GM19238 (cell line): ENCODE measurements around the gene JUNB.
A peak's percentile ranks its signal among the peaks of the same experiment; 100 is the strongest.
"Not testable (repeated sequence)": the region's sequence is repeated elsewhere in the genome, so short reads cannot be mapped to it uniquely, and the experiment has no call there.

ENCODE experiments used
- DNase-seq: peaks from one replicate; pipeline ENCODE4 v3.0.0; 2011; ENCODE audit warnings: low spot score; ENCODE audit not compliant: insufficient read length

The JUNB gene

DNA sequence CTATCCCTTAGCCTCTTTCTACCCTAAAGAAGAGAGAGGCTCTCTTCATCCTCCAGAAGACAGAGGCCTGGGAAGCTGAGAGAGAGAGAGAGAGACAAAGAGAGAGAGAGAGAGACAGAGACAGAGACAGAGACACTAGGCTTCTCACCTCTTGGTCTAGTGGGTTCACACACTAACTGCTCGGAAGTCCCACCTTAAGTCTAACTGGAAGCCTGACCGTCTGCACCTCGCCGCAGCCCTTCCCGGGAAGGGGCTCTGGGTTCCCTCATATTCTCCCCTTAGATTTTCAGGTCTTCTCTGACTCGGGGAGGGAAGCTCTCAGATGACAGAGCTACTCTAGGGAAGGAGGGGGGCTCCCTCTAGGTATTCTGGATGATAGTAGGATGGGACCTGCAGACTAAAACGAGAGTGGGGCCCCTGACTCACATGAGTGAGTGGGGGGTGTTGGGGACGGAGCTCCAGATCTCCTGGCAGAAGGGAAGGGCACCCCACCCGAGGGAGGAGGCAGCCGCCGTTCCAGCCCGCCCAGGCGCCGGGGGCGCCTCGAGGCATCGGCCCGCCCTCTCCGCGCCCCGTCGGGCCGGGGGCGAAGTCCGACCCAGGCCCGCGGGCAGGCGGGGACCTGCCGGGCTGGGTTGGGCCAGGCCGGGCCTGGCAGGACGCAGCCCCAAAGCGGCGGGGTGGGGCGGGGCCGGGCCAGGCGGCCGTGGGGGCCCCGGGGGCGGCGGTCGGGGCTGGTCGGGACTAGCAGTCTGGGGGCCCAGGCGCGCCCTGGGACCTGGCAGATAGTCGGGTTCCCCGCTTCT is 2.0 kb upstream of the JUNB start:
- DNase-seq = no peak

DNA sequence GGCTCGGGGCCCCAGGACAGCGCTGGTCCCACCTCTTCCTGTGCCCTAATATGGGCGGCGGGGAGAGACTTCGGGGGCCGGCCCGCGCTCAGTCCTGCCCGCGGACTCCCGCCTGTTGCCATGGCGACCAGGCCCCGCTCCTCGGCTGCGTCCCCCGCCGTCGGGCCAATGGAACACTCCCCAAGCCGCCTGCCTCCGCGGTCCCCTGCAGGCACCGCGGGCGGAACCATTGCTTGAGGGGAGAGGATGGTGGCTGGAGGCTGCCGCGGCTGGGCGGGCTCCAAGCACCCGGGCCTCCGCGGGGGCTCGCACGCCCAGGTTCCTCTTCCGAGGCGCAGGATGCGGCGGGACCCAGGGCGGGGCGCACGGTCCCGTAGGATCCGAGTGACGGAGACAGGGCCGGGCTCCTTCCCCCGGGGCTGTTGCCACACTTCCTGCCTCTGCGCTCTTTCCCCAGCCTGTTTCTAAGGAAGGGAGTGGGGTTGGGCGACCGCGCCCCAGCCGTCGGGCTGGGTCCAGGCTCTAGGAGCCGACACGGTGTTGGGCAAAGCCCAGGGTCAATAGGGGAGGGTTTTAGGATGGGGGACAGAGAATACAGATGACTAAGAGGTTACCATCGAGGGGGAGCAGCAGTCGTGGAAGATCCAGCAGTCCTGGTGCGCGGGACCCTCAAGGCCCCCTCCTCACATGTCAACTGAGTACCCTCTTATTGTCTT is 1.2 kb upstream of the JUNB start:
- DNase-seq = peak; percentile 96

DNA sequence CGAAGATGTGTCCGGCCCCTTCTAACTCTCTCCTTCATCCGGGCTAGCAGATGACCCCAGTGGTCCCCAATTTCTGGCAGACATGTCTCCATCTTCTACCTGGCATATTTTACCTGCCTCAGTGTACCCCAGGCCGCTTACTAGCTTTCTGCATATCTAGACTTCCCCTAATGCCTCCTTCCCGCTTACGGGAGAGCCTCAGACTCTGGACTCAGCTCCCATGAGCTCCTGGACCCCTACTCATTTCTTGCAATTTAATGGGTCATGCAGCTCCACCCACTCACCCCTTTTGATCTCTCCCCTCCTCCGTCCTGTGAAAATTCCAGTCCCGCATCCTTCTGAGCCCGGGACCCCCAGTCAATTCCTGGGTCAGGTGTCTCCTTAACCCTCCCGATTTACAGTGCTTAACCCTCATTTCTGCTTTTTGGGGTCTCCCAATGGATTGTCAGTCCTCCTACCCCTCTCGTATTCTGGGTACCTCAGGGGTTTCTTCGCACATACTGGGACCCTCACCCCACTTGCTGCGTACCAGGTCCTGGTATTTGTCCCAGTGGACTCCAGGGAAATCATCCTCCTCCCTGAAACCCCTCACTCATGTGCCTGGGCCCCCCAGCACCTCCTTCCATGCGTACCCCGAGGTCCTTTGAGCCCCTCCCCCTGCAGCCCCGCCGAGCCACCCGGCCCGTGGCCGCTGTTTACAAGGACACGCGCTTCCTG is 500 bp upstream of the JUNB start:
- DNase-seq = no peak

DNA sequence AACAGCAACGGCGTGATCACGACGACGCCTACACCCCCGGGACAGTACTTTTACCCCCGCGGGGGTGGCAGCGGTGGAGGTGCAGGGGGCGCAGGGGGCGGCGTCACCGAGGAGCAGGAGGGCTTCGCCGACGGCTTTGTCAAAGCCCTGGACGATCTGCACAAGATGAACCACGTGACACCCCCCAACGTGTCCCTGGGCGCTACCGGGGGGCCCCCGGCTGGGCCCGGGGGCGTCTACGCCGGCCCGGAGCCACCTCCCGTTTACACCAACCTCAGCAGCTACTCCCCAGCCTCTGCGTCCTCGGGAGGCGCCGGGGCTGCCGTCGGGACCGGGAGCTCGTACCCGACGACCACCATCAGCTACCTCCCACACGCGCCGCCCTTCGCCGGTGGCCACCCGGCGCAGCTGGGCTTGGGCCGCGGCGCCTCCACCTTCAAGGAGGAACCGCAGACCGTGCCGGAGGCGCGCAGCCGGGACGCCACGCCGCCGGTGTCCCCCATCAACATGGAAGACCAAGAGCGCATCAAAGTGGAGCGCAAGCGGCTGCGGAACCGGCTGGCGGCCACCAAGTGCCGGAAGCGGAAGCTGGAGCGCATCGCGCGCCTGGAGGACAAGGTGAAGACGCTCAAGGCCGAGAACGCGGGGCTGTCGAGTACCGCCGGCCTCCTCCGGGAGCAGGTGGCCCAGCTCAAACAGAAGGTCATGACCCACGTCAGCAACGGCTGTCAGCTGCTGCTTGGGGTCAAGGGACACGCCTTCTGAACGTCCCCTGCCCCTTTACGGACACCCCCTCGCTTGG is 966 bp downstream of the JUNB start:
- no peak for DNase-seq

DNA sequence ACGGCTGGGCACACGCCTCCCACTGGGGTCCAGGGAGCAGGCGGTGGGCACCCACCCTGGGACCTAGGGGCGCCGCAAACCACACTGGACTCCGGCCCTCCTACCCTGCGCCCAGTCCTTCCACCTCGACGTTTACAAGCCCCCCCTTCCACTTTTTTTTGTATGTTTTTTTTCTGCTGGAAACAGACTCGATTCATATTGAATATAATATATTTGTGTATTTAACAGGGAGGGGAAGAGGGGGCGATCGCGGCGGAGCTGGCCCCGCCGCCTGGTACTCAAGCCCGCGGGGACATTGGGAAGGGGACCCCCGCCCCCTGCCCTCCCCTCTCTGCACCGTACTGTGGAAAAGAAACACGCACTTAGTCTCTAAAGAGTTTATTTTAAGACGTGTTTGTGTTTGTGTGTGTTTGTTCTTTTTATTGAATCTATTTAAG is 1.6 kb downstream of the JUNB start:
- DNase-seq = no peak

DNA sequence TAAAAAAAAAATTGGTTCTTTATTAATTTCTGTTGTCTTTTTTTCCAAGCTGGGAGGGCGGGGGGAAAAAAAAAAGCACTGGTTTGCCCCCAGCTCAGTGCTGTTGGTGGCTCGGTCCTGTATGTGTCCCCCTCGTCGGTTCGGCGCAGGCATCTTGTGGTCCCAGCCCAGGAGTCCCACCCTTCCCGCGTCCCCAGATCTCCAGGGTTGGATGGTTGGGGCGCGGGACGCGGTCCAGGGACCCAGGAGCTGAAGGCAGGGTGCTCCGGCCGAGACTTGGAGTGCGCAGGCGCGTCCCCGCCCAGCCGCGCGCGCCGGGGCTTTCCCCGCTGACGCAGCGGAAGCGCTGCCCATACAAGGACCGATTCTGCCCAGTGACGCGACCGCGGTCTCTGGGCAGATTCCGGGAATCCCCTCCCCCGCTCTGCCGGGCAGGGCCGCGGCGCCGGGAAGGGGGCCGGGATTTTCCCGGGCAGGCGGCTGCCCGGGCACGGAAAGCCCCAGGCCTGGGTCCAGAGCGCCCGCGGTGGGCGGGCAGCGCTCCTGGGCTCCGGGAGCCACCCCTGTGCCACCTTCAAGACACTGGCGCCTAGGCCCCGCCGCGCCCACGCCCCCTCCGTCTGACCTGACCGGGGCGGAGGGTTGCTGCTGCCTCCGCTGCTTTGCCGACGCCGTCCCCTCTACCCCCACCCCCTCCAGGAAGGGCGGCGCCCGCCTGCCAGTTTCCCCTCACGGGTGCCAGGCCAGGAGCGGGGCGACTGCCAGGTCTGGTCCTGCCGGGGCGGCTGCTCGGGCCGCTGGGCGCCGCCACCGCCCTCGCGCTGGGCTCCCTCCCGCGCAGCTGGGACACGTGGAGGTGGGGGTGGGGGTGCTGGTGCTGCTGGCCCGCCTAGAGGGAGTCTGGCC is 2.3 kb downstream of the JUNB start:
- DNase-seq = peak; percentile 95

DNA sequence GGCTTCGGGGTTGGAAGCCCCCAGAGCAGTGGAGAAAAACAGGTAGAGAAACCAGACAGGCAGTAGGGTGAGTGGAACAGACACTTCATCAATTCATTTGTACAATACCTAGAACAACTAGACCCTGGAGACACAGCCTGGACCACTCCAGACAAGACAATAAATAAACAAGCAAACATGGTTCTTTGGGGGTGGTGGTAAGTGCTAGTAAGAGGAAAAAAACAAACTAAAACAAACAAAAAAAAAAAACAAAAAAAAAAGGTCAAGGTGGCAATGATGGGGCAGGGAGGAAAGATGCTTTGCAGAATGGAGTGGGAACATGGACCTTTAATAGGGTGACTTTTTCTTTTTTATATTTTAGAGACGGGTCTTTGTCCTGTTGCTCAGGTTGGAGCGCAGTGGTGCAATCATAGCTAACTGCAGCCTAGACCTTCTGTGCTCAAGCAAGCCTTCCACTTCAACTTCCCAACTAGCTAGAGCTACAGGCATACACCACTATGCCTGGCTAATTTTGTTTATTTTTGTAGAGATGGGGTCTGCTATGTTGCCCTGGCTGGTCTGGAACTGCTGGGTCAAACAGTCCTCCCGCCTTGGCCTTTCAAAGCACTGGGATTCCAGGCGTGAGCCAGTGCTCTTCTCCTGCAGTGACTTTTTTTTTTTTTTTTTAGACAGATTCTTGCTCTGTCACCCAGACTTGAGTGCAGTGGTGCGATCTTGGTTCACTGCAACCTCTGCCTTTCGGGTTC is 3.1 kb downstream of the JUNB start:
- no peak for DNase-seq

DNA sequence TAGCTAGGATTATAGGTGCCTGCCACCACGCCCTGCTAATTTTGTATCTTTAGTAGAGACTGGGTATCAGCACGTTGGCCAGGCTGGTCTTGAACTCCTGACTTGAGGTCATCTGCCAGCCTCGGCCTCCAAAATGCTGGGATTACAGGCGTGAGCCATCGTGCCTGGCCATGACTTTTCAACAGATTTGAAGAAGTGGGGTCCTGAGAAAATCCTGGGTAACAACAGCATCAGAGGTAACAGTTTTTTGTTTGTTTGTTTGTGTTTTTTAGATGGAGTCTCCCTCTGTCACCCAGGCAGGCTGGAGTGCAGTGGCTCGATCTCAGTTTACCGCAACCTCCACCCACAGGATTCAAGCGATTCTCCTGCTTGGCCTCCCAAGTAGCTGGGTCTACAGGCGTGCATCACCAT is 3.7 kb downstream of the JUNB start:
- DNase-seq = no peak

DNA sequence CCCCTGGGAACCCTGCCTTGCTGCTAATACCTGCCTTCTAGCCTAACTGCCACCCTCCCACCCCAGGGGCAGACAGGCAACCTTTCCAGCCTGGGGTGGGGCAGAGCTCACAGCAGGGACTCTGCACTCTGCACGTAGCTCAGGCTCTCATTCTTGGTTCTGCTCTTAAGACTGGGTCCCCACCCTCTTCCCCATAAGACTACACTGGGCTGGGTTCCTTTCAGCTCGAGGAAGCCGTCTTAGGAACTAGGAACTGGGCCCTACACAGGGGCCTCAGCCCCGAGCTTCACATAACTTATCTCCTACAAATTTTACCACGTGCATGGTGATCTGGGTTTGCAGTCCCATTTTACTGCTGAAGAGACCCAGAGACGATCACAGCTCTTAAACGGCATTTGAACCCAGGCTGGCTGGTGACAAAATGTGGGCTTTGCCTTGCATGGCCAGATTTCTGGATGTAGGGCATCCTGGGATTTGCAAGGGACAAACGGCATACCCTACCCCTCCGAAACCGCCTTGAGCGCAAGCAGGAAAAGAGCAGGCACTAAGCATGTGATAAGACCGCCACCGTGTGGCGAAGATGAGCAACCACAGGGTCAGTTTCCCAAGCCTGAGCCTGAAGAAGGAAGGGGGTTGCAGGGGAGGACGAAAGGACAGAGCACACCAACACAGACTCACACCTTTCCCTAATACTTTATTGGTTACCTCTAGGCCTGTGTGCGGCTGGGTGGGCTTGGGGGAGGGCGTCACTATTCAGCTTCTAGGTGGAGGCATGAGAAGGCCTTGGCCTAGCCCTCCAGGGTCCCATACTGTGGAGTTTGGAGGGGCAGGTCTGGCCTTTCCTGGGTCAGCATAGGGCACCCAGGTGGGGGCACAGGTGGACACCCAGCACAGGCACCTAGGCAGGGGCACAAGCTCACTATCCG is 5.1 kb downstream of the JUNB start:
- no peak for DNase-seq

DNA sequence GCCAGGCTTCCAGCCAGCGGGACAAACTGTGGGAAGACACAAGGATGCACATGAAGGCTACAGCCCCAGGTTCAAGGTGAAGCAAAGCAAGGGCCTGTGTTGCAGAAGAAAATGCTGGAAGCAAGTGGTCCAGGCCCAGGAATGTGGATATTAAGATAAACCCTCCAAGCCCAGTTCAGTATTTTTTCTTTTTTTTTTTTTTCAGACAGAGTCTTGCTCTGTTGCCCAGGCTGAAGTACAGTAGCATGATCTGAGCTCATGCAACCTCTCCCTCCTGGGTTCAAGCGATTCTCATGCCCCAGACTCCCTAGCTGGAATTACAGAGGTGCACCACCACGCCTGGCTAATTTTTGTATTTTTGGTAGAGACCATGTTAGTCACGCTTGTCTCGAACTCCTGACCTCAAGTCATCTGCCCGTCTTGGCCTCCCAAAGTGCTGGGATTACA is 5.9 kb downstream of the JUNB start:
- DNase-seq = no peak

DNA sequence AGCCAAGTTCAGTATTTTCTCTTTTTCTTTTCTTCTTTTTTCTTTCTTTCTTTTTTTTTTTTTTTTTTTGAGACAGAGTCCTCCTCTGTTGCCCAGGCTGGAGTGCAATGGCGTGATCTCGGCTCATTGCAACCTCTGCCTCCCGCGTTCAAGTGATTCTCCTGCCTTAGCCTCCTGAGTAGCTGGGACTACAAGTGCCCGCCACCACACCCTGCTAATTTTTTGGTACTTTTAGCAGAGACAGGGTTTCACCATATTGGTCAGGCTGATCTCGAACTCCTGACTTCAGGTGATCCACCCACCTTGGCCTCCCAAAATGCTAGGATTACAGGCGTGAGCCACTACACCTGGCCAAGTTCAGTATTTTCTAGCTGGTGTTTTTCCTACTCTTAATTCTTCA is 6.3 kb downstream of the JUNB start:
- not testable (repeated sequence) for DNase-seq

DNA sequence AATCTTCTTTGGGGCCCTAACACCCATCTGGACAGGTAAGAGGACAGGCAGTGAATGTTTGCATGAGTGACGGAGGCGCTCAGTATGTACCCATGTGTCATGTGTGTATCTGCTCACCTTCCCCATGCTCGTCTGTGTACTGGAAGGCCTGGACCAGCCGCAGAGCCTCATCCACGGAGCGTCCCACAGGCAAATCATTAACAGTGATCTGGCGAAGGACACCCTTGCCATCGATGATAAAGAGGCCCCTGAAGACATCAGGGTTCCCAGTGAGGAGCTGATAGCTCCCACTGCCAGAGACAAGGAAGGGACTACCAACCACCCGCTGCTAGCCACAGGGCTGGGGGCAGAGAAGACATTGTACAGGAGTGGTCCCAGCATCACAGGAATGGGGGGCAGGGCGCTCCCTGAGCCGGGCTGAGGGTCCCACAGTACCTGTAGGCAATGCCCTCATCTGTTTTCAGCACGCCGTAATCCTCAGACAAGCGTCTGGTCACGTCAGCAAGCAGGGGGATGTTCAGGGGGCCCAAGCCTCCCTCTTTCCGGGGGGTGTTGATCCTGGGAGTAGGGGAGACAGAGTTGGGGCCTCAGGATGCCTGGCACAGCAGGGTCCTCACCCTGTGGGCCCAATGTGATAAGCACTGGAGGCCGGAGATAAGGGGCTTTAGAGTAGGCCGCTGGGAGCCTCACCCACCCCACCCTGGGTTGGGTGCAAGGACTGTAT is 8.6 kb downstream of the JUNB start:
- DNase-seq = no peak

DNA sequence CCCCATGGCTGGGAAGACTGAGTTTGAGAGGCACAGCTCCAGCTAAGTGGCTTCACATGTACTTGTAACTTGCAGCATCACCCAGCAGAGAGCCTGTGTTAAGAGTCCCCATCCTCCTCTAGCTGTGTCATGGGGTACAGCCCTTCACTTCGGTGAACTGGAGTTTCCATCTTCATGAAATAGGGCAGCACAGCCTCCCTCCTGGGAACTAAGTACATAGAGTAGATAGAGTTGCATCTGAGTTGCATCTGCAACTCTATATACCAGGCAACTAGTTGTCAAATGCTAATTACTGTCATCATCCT is 9.1 kb downstream of the JUNB start:
- no peak for DNase-seq

DNA sequence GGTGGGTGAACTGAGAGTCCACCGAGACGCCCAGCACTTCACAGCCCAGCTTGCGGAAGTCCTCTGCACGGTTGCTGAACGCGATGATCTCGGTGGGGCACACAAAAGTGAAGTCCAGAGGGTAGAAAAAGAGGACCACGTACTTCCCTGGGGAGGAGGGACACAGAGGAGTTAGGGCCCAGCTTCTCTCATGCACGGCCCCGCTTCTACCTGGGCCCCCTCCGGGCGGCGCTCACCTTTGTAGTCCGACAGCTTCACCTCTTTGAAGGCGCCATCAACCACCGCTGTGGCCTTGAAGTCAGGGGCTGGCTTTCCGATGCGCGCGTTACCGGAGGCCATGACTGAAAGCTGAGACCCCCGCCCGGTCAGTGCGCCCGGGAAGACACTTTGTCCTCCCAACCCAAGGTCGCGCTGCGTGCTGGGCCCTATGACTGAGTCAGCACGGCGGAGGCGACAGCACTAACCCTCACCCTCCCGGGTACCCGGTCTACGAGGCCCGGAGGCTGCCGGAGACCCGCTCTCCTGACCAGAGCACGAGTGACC is 9.7 kb downstream of the JUNB start:
- no peak for DNase-seq

DNA sequence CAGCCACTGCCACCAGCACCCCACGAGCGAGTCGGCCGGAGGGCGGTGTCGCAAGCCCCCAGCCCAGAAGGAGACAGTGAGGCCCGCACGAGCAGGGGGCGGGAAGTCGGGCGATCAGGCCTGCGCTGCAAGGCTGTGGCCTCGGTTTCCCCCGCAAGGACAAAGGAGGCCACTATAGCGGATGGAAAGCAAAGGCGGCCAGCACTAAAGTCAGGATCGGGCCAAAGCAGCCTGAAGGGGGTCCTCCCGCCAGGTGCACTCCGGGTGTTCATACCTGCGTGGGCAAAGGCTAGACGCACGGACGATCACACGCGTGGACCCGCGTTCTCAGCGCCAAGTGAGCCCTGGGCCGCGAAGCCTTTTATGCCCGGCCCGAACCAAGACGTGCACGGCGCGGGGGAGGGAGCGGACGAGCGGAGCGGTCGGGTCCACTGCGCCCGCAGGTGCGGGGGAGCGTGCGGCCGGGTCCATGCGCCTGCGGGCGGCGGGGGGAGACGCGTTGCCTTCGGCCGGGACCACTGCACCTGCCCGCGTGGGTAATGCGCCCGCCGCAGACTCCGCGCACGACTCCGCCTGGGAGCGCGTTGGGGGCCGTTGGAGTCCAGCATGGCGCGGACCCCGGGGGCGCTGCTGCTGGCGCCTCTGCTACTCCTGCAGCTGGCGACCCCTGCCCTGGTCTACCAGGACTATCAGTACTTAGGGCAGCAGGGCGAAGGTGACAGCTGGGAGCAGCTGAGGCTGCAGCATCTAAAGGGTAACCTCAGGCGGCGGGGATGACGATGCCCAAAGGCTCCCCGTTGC is 10.4 kb downstream of the JUNB start, which contains the start of the genes PRDX2 and THSD8:
Gene PRDX2, minus strand, starts transcription at position 335 of the 801 bp plus-strand sequence. CDS start 539 bp downstream, outside the sequence.
Gene THSD8, plus strand, starts transcription at position 604 of the 801 bp plus-strand sequence. Its CDS starts 3 bp downstream, at position 607.
- DNase-seq = no peak

DNA sequence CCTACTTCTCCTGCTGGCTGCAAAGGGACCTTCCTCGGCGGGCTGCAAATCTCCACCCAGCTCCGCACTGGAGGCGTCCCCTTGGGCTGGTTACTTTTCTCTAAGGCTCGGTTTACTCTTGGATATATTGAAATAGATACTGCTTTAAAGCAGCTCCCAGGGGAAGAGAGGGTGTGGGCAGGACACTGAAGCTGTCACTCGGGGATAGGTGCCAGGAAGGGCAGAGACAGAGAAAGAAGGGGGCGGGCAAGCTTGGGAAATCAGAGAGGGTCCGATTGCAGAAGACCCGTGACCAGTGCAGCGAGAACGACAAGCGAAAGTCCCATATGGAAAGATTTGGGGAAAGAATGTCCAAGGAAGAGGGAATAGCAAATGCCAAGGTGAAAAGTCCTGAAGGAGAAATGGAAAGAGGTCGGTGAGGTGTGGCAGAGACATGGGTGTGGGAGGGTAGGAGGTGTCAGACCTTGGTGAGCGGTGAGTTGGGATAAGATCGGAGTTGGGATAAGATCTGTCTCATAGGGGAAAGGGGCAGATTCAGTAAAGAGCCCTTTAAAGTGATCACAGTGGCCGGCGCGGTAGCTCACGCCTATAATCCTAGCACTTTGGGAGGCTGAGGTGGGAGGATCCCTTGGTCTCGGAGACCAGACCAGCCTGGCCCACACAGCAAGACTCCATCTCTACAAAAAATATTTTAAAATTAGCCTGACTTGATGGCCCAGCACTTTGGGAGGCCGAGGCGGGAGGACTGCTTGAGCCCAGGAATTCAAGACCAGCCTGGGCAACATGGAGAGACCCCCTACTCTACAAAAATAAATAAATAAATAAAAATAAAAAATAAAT is 11.2 kb downstream of the JUNB start:
- no peak for DNase-seq
